MV-4-11 (cell line): ENCODE data around the gene CFC1B.
"Not testable (repeated sequence)": the region's sequence is repeated elsewhere in the genome, so short reads cannot be mapped to it uniquely, and the experiment has no call there.

Experiments used
- DNase-seq: peaks from one replicate; lab custom pipeline; 2025; lab: John Stamatoyannopoulos, UW

CFC1B gene

GRCh38 chr2:130566165-130566564, 45.1 kb downstream of the CFC1B start:
- not testable (repeated sequence) for DNase-seq

- not testable (repeated sequence) for DNase-seq
Observed at GRCh38 chr2:130571929-130572328, 50.9 kb downstream of the CFC1B start.

- DNase-seq: not testable (repeated sequence)
Observed at GRCh38 chr2:130574230-130574629, 53.2 kb downstream of the CFC1B start.

GRCh38 chr2:130576209-130576784, 55.3 kb downstream of the CFC1B start:
- DNase-seq: not testable (repeated sequence)

GRCh38 chr2:130577559-130577958, 56.5 kb downstream of the CFC1B start:
- not testable (repeated sequence) for DNase-seq
